NCI-H69 (cell line): ENCODE data around the gene CAMTA1.

Source experiments
- DNase-seq: peaks from one replicate; lab custom pipeline; 2025; lab: John Stamatoyannopoulos, UW

Gene CAMTA1

GRCh38 chr1:7388141-7388487 lies 602.9 kb downstream of the CAMTA1 start:
- DNase-seq: no peak

GRCh38 chr1:7388488-7389185 lies 603.4 kb downstream of the CAMTA1 start:
- peak; percentile 9 for DNase-seq

GRCh38 chr1:7389201-7389905 lies 604.1 kb downstream of the CAMTA1 start:
- DNase-seq: no peak

GRCh38 chr1:7389906-7390603 lies 604.8 kb downstream of the CAMTA1 start:
- no peak for DNase-seq

- no peak for DNase-seq
Measured at GRCh38 chr1:7390604-7391000, 605.3 kb downstream of the CAMTA1 start.

DNA sequence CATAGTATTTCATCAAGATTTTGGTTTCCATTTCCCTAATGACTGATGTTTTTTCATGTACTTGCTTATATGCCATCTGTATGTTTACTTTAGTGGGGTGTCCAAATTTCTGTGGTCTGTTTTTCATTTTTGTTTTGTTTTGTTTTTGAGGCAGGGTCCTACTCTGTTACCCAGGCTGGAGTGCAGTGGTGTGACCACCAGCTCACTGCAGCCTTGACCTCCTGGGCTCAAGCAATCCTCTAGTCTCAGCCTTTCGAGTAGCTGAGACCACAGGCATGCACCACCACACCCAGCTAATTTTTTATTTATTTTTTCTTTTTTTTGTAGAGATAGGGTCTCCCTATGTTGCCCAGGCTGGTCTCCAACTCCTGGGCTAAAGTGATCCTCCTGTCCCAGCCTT lies 607.9 kb downstream of the CAMTA1 start:
- DNase-seq: no peak

GRCh38 chr1:7395251-7395650 lies 610.0 kb downstream of the CAMTA1 start:
- no peak for DNase-seq

DNA sequence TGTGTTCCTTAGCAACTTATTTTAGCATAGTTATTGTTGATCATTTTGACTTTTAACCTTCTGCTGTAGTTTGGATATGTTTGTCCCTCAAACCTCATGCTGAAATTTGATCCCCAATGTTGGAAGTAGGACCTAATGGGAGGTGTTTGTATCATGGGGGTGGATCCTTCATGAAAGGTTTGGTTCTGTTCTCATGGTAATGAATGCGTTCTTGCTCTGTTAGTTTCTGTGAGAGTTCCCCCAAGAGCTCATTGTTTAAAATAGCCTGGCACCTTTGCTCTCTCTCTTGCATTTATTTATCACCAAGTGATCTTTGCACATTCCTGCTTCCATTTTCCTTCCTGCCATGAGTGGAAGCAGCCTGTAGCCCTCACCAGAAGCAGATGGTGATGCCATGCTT lies 613.7 kb downstream of the CAMTA1 start:
- DNase-seq: no peak

- no peak for DNase-seq
Measured at GRCh38 chr1:7399514-7400125, 614.4 kb downstream of the CAMTA1 start.

DNA sequence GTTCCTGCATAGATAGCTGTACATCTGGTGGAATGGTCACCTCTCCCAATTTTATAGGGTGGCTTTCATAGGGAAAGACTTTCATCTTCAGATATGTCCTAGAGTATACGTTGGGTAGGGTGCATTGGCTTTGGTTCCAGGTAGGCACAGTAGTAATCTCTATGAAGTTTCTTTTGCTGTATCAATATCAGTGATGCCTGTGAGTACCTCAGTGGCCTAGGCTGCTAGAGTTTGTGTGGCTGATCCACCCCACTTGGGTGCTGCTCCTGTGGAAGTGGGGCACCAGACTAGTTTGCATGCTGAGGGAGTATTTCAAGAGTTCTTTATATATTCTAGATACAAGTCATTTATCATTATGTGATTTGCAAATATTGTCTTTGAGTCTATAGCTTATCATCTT lies 615.3 kb downstream of the CAMTA1 start:
- no peak for DNase-seq

DNA sequence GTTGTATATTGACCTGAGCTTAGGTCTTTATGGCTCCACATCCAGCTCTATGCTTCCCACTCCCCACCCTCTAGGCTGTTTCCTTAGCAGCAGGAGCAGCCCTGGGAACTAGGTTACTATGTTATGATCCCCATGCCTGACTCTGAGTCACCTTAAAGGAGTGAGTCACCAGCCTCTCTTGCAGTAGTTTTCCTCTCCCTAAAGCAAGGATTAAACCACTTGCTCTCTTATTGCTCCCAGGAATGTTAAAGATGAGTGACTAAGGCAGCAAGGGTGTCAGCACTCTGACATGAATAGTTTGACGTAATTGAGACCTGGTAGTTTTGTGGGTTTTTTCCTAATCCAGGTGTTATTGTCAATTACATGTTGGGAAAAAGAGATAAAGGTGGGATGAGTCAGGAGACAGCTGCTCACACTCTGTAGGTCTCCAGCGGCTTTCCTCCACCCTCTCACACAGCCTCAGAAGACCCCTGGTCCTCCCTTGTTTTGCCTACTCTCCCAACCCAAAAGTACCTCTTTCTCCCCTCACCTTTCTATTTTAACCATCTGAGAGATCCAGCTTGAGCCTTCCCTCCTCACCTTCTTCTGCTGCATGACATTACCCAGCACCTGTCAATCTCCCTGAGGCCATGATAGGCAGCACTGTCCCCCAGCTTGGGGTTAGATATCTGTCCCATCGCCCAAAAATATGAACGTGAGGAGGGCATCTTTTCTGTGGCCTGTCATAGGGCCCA lies 616.7 kb downstream of the CAMTA1 start:
- peak; percentile 50 for DNase-seq

GRCh38 chr1:7402548-7402850 lies 617.2 kb downstream of the CAMTA1 start:
- DNase-seq: no peak

- no peak for DNase-seq
Measured at GRCh38 chr1:7403265-7404045, 618.2 kb downstream of the CAMTA1 start.

- DNase-seq: no peak
Measured at GRCh38 chr1:7404046-7404742, 618.9 kb downstream of the CAMTA1 start.

- DNase-seq: no peak
Measured at GRCh38 chr1:7405844-7406500, 620.7 kb downstream of the CAMTA1 start.

- DNase-seq: peak; percentile 3
Measured at GRCh38 chr1:7406641-7407543, 621.6 kb downstream of the CAMTA1 start.

DNA sequence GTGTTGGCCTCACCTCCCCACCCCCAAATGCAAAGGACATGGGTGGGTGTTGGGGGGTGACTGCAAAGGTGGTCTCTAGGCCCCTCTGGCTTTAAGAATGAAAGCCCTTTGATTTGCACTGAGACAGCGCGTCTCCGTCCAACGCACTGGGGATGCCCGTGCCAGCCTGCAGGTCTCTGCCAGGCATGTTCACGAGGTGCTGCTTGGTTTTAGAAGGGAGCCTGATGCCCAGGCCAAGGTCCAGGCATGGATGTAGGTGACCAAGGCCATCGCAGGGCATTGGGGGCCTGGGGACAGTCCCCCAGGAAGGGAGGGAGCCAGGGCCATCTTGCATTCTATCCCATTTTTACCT lies 622.3 kb downstream of the CAMTA1 start:
- DNase-seq: no peak

DNA sequence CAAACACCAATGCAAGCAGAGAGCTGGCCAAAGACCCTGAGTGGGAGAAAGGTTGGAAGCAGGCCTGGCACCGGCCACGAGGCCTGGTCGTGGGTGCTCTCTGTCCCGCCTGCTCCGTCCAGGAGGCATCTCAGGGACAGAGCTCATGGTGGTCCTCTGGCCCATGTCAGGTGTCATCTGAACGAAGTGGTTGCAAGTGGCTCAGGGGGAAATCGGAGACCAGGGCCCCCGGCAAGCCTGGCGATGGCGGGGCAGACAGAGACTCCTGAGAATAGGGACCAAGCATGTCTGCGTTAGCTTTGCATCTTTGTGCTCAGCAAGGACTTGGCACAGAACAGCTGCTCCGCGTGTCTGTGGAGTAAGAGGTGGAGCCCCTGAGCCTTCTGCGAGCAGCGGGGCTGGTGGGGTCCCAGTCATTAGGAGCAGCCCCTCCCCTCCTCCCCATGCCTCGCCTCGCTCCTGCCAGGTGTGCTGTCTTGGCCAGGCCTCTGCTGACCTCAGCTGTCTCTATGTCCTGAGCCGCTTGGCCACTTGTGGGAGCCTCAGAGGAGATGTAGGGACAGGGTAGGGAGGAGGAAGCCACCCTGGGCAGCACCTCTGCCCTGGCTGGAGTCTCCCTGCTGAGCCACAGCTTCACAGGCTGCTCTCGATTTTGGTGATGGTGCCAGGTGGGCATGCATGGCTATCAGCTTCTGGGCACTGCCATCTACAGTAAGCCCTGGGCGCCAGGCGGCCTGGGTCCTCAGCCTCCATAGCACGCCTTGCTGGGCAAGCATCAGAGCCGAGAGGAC lies 622.9 kb downstream of the CAMTA1 start:
- no peak for DNase-seq

GRCh38 chr1:7408771-7409150 lies 623.5 kb downstream of the CAMTA1 start:
- DNase-seq: no peak
